HS-27A (cell line): Measurements from ENCODE around the gene CLECL1.
"Not testable (repeated sequence)": the region's sequence is repeated elsewhere in the genome, so short reads cannot be mapped to it uniquely, and the experiment has no call there.

Experiments
- DNase-seq: peaks from one replicate; pipeline ENCODE4 v3.0.0-alpha.2; 2012; ENCODE audit warnings: low read depth, missing footprints

CLECL1 gene

GRCh38 chr12:9719790-9720189 lies 13.1 kb downstream of the CLECL1 start:
- no peak for DNase-seq

- DNase-seq: no peak
Measured at GRCh38 chr12:9718968-9719367, 13.9 kb downstream of the CLECL1 start.

GRCh38 chr12:9717070-9717925 lies 15.6 kb downstream of the CLECL1 start:
- DNase-seq: no peak

GRCh38 chr12:9713032-9713558 lies 19.8 kb downstream of the CLECL1 start:
- DNase-seq: not testable (repeated sequence)

GRCh38 chr12:9711664-9712063 lies 21.2 kb downstream of the CLECL1 start:
- DNase-seq: no peak

- no peak for DNase-seq
Measured at GRCh38 chr12:9710584-9711375, 22.1 kb downstream of the CLECL1 start.

GRCh38 chr12:9708853-9709252 lies 24.0 kb downstream of the CLECL1 start:
- no peak for DNase-seq

GRCh38 chr12:9707864-9708808 lies 24.8 kb downstream of the CLECL1 start:
- DNase-seq: peak; percentile 31

- DNase-seq: no peak
Measured at GRCh38 chr12:9707356-9707755, 25.5 kb downstream of the CLECL1 start.

GRCh38 chr12:9706086-9706685 lies 26.7 kb downstream of the CLECL1 start:
- DNase-seq: no peak

- not testable (repeated sequence) for DNase-seq
Measured at GRCh38 chr12:9704561-9704960, 28.3 kb downstream of the CLECL1 start.

GRCh38 chr12:9702255-9702654 lies 30.6 kb downstream of the CLECL1 start:
- no peak for DNase-seq

- no peak for DNase-seq
Measured at GRCh38 chr12:9701380-9702154, 31.3 kb downstream of the CLECL1 start.

- no peak for DNase-seq
Measured at GRCh38 chr12:9700606-9700956, 32.3 kb downstream of the CLECL1 start.

GRCh38 chr12:9699898-9700605 lies 32.8 kb downstream of the CLECL1 start:
- DNase-seq: no peak

- DNase-seq: no peak
Measured at GRCh38 chr12:9699269-9699897, 33.5 kb downstream of the CLECL1 start.

- no peak for DNase-seq
Measured at GRCh38 chr12:9698681-9699080, 34.2 kb downstream of the CLECL1 start.

GRCh38 chr12:9697619-9698018 lies 35.3 kb downstream of the CLECL1 start:
- no peak for DNase-seq

- not testable (repeated sequence) for DNase-seq
Measured at GRCh38 chr12:9695661-9696060, 37.2 kb downstream of the CLECL1 start.
